Left cardiac atrium (tissue), 4 donors: ENCODE results near the gene DZIP1. TPM values are rescaled to one million over a fixed set of nuclear protein-coding genes. Genes with fewer than 3 reads are reported as not detected.

Source experiments
- ATAC-seq, 2 donors: fragments of 200-7000 bp; cut with Tn5 transposase; one replicate each; pipeline ENCODE4 v1.9.1; 2020; ENCODE audit warnings: mild to moderate bottlenecking in 2 of 2, moderate library complexity in 2 of 2
- DNase-seq: peaks from one replicate; pipeline ENCODE4 v3.0.0-alpha.2; 2020
- intact Hi-C, 2 donors: fragments of 100-400 bp; cut with DNase I; formaldehyde crosslinking; loops; one replicate each; pipeline versions ENCODE4 v1.14.1 to v1.15.1; 2022 to 2023
- total RNA-seq, 2 donors: library from RNA; stranded (reverse); fragmentation: NEBNext Ultra II Directional; extraction: Animal tissue kit (Norgen Biotek cat#: 25700); gene quantifications; one replicate each; pipeline ENCODE4 v1.2.1, GENCODE V29; 2021
- donor health status: DM: no; HTN: yes; CAD: no.
- donor health status: DM: no; HTN: yes; CAD: no; lungs with severe emphysema.
- donor health status: DM: yes; HTN: yes; CAD: no.
- donor health status: Dilated cardiomyopathy.

The DZIP1 gene
- total RNA-seq, 2 donors from 2014 or later = 5.4 to 7.6 TPM

DNA sequence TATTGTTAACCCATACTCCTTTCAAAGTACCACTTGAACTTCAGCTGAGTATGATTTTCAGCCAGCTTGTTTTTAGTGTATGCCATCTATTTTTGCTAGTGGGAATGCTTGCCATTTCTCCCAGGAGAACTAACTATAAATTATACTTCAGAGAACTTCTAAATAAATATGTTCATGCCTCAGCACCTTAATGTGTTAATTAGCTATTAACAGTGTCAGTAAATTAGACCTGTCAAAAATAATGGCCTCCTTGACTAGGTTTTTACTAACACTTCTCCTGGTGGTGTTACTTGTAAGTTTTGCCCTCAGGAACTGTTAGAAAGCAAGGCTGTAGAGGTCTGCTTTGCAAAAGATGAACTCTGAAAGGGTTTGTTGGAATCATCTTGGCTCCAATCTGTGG, 87.5 kb downstream of the DZIP1 start:
- DNase-seq = no peak
- ATAC-seq = no peak
- intact Hi-C loops = no loop called here

GRCh38 chr13:95553581-95554385, 90.7 kb downstream of the DZIP1 start:
- intact Hi-C loops = no loop called here
- ATAC-seq (peak in 1 of 2 donors; percentile 45), DNase-seq (no peak)

- ATAC-seq (peak; percentile 26 to 28), DNase-seq (no peak)
- intact Hi-C loops = no loop called here
Measured at GRCh38 chr13:95552539-95553441, 91.7 kb downstream of the DZIP1 start, which contains the start of gene CLDN10. CLDN10 (plus strand) TSS chr13:95552720; CDS start chr13:95552754, 34 bp downstream.

DNA sequence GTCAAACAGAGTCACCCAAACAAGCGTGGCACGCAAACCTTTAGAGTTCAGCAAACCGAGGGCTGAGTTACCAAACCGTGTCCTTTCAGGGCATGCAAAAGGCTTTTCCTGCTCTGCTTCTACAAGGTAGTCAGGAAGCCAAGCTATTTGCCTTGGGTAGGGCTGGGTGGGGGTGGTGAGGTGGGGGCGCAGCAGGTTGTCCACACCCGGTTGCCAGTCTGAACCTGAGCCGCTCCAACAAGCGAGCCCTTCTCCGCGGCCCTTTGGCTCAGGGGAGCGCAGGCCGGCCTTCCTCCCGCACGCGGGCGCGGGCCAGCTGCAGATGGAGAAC, 92.3 kb downstream of the DZIP1 start:
- no peak for ATAC-seq
- intact Hi-C loops = no loop called here
- no peak for DNase-seq

DNA sequence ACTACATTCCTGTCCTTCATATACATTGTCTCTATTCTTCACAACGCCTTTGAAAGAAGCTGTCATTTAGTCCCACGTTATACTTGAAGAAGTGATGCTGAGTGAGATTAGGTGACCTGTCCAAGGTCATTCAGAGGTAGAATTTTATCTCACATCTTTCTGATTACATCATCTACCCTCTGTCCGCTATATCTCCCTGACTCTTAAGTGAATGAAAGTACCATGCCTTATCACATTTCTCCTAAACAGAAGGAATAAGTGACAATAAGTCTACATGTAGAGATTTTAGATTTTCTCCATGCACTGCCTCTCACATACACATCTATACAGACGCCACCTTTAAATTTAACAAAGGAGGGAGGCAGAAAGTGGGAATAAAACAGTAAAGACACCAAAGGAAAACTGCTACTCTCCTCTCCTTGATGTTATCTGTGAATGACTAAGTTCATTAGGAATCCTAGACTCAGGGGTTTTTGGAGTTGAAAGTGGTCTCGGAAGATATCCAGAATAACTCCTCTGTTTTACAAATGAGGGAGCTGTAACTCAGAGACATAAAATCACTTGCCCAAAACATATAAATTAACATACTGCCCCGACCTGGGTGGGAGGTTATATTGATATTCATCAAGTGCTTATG, 96.9 kb downstream of the DZIP1 start:
- DNase-seq (no peak), ATAC-seq (no peak)
- intact Hi-C loops = no loop called here

GRCh38 chr13:95546919-95547318, 97.6 kb downstream of the DZIP1 start:
- DNase-seq (no peak), ATAC-seq (no peak)
- intact Hi-C loops = no loop called here

DNA sequence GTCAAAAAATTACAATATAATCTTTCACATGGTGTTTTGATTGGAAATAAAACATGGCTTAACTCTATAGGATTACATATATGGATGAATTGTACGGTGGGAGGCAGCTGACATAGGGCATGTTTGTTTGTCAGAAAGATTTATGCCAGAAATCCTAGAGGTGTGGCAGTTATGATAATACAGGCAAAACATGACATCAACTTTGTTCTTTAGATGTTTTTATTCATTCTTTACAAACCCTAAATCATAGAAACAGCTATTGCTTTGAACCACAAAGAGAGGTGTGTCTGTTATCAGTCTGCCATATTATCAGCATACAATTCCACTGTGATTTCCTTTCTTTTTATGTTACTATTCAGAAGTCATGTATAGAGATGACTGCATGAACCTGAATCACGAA, 100.2 kb downstream of the DZIP1 start:
- ATAC-seq = no peak
- intact Hi-C loops = no loop called here

DNA sequence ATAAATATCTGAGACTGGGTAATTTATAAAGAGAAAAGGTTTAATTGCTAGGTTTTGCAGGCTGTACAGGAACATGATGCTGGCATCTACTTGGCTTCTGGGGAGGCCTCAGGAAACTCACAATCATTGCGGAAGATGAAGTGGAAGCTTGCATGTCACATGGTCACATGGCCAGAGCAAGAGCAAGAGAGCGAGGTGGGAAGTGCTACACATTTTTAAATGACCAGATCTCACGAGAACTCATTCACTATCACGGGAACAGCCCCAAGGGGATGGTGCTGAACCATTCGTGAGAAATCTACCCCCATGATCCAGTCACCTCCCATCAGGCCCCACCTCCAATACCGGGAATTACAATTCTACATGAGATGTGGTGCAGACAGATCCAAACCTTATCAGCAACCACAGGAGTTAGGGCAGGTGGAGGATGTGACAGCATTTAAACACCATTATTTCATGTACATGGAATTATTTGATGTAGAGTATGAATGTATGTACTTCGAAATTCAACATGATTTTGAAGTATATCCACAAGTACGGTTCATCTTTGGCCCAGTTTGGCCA, 102.5 kb downstream of the DZIP1 start:
- DNase-seq (no peak), ATAC-seq (no peak)
- intact Hi-C loops = no loop called here

More for the DNA sequence above, 100.2 kb downstream of the DZIP1 start:
- DNase-seq = no peak

- no peak for DNase-seq
- intact Hi-C loops = no loop called here
- no peak for ATAC-seq
Measured at GRCh38 chr13:95541308-95541707, 103.2 kb downstream of the DZIP1 start.

GRCh38 chr13:95540888-95541287, 103.6 kb downstream of the DZIP1 start:
- intact Hi-C loops = no loop called here
- DNase-seq (peak; percentile 34), ATAC-seq (peak; percentile 73 to 91)

DNA sequence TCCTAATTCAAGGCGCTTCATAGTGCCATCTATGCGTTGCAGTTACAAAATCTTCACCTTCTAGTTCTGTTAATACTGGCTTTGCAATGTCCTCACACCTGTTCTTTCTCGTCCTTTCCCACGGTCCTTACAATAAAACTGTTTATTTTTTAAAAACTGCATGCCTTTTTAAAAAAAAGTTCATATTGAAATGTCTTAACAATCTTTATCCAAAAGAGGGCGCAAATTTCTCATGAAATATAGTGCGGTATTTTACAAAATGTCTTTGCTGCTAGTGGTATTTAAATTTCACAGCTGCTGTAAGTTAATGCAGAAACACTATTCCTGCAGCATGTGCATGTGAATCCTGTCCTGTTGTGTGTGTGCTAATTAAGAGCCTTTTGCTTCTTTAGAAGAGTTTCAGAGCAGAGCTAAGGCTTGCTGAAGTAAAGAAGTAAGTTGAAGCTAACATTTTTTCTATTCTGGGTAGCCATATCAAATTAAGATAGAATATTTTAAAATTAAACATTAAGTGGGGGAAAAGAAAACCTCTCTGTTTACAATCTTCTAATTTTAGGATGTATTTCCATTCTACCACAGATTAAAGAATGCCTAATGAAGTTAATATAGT, 107.8 kb downstream of the DZIP1 start:
- intact Hi-C loops = loop anchor here in 1 of 2 donors (5.0 to 10.0 kb wide), 2 partner anchors 128 to 296 kb away; no protein-coding TSS in a partner anchor
- DNase-seq (no peak), ATAC-seq (no peak)

DNA sequence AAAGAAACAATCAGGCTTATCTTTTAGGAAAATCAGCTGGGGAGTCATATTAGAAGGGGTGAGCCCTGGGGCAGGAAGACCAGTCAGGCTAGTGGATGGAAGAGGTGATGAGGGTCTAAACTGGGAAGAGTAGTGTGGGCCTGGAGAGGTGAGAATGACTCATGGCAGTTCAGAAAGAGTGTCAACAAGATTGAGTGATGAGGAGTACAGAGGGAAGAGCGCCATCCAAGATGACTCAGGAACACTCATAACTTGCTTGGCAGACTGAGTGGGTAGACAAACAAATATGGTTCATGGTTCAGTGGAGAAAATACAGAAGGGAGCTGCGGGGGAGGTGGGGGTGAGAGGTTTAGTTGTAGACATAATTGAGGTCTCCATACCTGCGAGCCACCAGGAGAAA, 109.3 kb downstream of the DZIP1 start:
- intact Hi-C loops = loop anchor here in 1 of 2 donors (5.0 to 10.0 kb wide), 2 partner anchors 130 to 297 kb away; no protein-coding TSS in a partner anchor
- DNase-seq = no peak
- ATAC-seq = peak in 1 of 2 donors; percentile 96

DNA sequence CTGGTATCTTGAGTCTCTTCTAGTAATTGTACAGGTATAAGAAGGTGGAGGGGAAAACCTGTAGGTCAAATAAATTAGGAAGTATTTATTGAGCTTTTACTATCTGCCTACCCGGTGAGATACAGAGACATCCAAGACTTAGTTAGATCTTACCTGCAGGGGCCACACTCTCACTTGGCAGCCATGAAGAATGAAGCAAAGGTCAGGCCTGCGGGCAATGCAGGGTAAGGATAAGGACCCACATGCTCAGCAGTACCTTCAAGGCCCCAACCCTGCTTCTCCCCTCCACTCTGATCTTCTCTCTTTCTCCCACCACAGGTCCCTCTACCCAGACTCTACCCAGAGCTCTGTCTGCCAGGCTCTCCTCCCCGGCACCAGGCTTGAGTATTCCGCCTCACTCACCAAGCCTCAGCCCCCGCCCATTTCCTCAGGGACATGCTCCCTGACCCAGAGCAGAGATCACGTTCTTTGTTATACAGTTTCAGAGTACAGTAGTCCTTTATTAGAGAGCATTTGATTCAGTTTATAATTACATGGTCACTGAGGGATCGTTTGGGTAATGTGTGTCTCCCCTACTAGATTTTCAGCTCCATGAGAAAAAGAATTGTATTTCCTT, 110.9 kb downstream of the DZIP1 start:
- intact Hi-C loops = loop anchor here in 1 of 2 donors (10.0 kb wide), 1 partner anchor 131 kb away; no protein-coding TSS in a partner anchor
- no peak for ATAC-seq
- DNase-seq = no peak

- ATAC-seq = no peak
- intact Hi-C loops = loop anchor here in 1 of 2 donors (10.0 kb wide), 1 partner anchor 135 kb away; no protein-coding TSS in a partner anchor
- DNase-seq = no peak
Measured at GRCh38 chr13:95530178-95530577, 114.3 kb downstream of the DZIP1 start.
